Hepatocyte (in vitro differentiated cells): ENCODE data around the gene VOPP1. TPM values are rescaled to one million over a fixed set of nuclear protein-coding genes. Genes with fewer than 3 reads are reported as not detected.

Experiments
- DNase-seq: peaks from one replicate; pipeline ENCODE4 v3.0.0-alpha.2; 2016; ENCODE audit warnings: low spot score
- H2AFZ ChIP-seq: fragments of 200-600 bp; sonication (generic); 2 replicates; pipeline ENCODE4 v1.6.0; 2016; ENCODE audit warnings: antibody characterized with exemption, mild to moderate bottlenecking
- H3K27ac ChIP-seq: fragments of 200-600 bp; sonication (generic); 2 replicates; pipeline ENCODE4 v1.5.1; 2016; ENCODE audit warnings: mild to moderate bottlenecking
- H3K27me3 ChIP-seq: fragments of 200-600 bp; sonication (generic); 2 replicates; pipeline ENCODE4 v1.6.1; 2016
- H3K36me3 ChIP-seq: fragments of 200-600 bp; sonication (generic); replicated peaks from 2 replicates; pipeline ENCODE4 v1.5.1; 2016; ENCODE audit warnings: low read depth; ENCODE audit not compliant: insufficient read depth
- H3K4me1 ChIP-seq: fragments of 200-600 bp; sonication (generic); 2 replicates; pipeline ENCODE4 v1.5.1; 2016; ENCODE audit warnings: mild to moderate bottlenecking, moderate library complexity; ENCODE audit not compliant: insufficient read depth
- H3K4me2 ChIP-seq: fragments of 200-600 bp; sonication (generic); 2 replicates; pipeline ENCODE4 v1.6.0; 2016
- H3K4me3 ChIP-seq: fragments of 200-600 bp; sonication (generic); 2 replicates; pipeline ENCODE4 v1.5.1; 2016; ENCODE audit warnings: mild to moderate bottlenecking
- H3K79me2 ChIP-seq: fragments of 200-600 bp; sonication (generic); 2 replicates; pipeline ENCODE4 v1.6.0; 2017; ENCODE audit warnings: mild to moderate bottlenecking
- H3K9me2 ChIP-seq: fragments of 200-600 bp; sonication (generic); replicated peaks from 2 replicates; pipeline ENCODE4 v1.6.0; 2017; ENCODE audit warnings: mild to moderate bottlenecking; ENCODE audit not compliant: insufficient read depth
- H3K9me3 ChIP-seq: fragments of 200-600 bp; sonication (generic); 2 replicates; pipeline ENCODE4 v1.5.1; 2016; ENCODE audit warnings: low read depth, mild to moderate bottlenecking
- H4K20me1 ChIP-seq: fragments of 200-600 bp; sonication (generic); 2 replicates; pipeline ENCODE4 v1.6.0; 2016; ENCODE audit warnings: mild to moderate bottlenecking; ENCODE audit not compliant: insufficient read depth, poor library complexity, severe bottlenecking
- EZH2 ChIP-seq: fragments of 200-600 bp; sonication (generic); IDR thresholded peaks from 2 replicates; pipeline ENCODE4 v1.6.1; 2016; ENCODE audit warnings: antibody characterized with exemption, mild to moderate bottlenecking, borderline replicate concordance
- EZH2phosphoT487 ChIP-seq: fragments of 200-600 bp; sonication (generic); IDR thresholded peaks from one replicate; pipeline ENCODE4 v1.6.1; 2018; ENCODE audit warnings: antibody characterized with exemption, mild to moderate bottlenecking, low read depth, moderate library complexity; ENCODE audit not compliant: unreplicated experiment, severe bottlenecking
- WGBS: methylation state at CpG from one replicate; pipeline ENCODE4 v1.1.6; 2016; ENCODE audit warnings: low lambda C conversion rate; ENCODE audit errors: missing lambda C conversion rate; 5-methylcytosine and 5-hydroxymethylcytosine counted together
- polyA plus RNA-seq: library from polyadenylated mRNA; unstranded; fragments of >200 nt; fragmentation: Nextera tagmentation; extraction: Ambion mirVana; gene quantifications from 2 replicates; pipeline ENCODE4 v1.2.1, GENCODE V29; 2016
- total RNA-seq: library from RNA; depleted of rRNA; stranded (reverse); fragments of >200 nt; gene quantifications from 2 replicates; pipeline ENCODE4 v1.2.3, GENCODE V29; 2014
- TF ChIP-seq, protein P1 (sequence below): fragments of 200-600 bp; sonication (generic); IDR thresholded peaks from 2 replicates; pipeline ENCODE4 v1.5.1; 2016; ENCODE audit warnings: antibody characterized with exemption, mild to moderate bottlenecking; ENCODE audit not compliant: poor library complexity

VOPP1 gene
- total and polyA plus RNA-seq, 2 experiments from 2014 or later = 6.5 to 25.3 TPM

GRCh38 chr7:55515569-55516279 lies 56.6 kb downstream of the VOPP1 start:
- Histone ChIP-seq H3K79me2 (no peaks in the 10 kb centered on the region), H3K9me3 (no peaks in the 10 kb centered on the region), H3K4me2 (no peak overlapping the region), H3K9me2 (no peaks in the 10 kb centered on the region), H3K36me3 (no peaks in the 10 kb centered on the region), H2AFZ (no peak overlapping the region), H3K27me3 (no peaks in the 10 kb centered on the region), H3K4me1 (no peaks in the 10 kb centered on the region), H3K27ac (no peak overlapping the region), H3K4me3 (no peak overlapping the region), H4K20me1 (no peaks in the 10 kb centered on the region)
- DNase-seq = no peak
- TF ChIP-seq EZH2 (no peak), EZH2phosphoT487 (no peak)
- TF ChIP-seq, protein P1, sequence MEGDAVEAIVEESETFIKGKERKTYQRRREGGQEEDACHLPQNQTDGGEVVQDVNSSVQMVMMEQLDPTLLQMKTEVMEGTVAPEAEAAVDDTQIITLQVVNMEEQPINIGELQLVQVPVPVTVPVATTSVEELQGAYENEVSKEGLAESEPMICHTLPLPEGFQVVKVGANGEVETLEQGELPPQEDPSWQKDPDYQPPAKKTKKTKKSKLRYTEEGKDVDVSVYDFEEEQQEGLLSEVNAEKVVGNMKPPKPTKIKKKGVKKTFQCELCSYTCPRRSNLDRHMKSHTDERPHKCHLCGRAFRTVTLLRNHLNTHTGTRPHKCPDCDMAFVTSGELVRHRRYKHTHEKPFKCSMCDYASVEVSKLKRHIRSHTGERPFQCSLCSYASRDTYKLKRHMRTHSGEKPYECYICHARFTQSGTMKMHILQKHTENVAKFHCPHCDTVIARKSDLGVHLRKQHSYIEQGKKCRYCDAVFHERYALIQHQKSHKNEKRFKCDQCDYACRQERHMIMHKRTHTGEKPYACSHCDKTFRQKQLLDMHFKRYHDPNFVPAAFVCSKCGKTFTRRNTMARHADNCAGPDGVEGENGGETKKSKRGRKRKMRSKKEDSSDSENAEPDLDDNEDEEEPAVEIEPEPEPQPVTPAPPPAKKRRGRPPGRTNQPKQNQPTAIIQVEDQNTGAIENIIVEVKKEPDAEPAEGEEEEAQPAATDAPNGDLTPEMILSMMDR = no peak
- WGBS = 80% methylated on average over 13 of the region's 13 CpGs

DNA sequence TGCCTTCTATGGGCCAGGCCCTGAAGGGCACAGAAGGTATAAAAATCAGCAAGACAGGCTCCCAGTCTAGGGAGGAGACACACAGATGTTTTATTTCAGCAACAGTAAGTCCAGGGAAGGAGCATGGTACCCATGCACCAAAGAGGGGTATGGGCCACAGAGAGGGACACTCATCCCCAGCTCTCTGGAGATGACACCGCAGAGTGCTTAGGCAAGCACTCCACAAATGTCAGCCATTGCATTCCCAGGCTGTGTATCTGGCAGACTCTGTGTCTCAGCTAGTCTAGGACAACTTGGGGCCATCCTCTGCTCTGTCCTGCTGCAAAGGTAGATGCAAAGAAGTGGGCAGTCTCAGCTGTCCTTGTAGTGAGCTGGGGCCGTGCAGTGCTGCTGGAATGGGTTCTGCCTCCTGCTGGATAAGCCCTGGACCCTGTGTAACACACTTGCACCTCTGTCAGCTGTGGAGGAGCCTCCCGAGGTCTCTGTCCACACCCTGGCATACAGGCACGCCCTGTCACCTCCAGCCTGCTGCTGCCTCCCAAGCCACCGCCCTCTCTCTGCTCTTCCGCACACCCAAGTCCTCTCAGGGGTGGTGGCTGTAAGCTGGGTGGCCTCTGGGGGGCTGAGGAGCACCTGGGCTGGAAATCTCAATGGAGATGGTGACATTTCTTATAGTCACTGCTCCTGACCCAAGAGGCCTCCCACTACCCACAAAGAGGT lies 57.6 kb downstream of the VOPP1 start:
- H3K36me3 ChIP-seq = no peaks in the 10 kb centered on the region

GRCh38 chr7:55513868-55514267 lies 58.4 kb downstream of the VOPP1 start:
- DNase-seq = no peak
- Histone ChIP-seq H3K27ac (no peak overlapping the region), H3K9me2 (no peaks in the 10 kb centered on the region), H3K79me2 (no peaks in the 10 kb centered on the region), H3K4me3 (no peak overlapping the region), H3K27me3 (no peaks in the 10 kb centered on the region), H4K20me1 (no peaks in the 10 kb centered on the region), H3K36me3 (no peaks in the 10 kb centered on the region), H3K4me2 (no peak overlapping the region), H3K9me3 (no peaks in the 10 kb centered on the region), H2AFZ (no peak overlapping the region), H3K4me1 (no peaks in the 10 kb centered on the region)
- 95% methylated on average over 5 of the region's 5 CpGs for WGBS
- no peak for TF ChIP-seq EZH2
- no peak for TF ChIP-seq EZH2phosphoT487
- TF ChIP-seq, protein P1 = no peak

More for the DNA sequence above, 57.6 kb downstream of the VOPP1 start:
- no peaks in the 10 kb centered on the region for H3K79me2 ChIP-seq
- TF ChIP-seq, protein P1 = no peak
- TF ChIP-seq EZH2phosphoT487 = no peak
- no peak for TF ChIP-seq EZH2
- WGBS = 90% methylated on average over 6 of the region's 6 CpGs
- H3K4me1 ChIP-seq = no peaks in the 10 kb centered on the region
- no peak for DNase-seq
- no peak overlapping the region for H3K4me3 ChIP-seq
- no peaks in the 10 kb centered on the region for H3K9me3 ChIP-seq
- H3K4me2 ChIP-seq = no peak overlapping the region
- no peaks in the 10 kb centered on the region for H3K27me3 ChIP-seq
- H4K20me1 ChIP-seq = no peaks in the 10 kb centered on the region
- no peak overlapping the region for H2AFZ ChIP-seq
- H3K27ac ChIP-seq = no peak overlapping the region
- no peaks in the 10 kb centered on the region for H3K9me2 ChIP-seq
